Measurements from ENCODE around the gene IMMT. TPM values are rescaled to one million over a fixed set of nuclear protein-coding genes. Genes with fewer than 3 reads are reported as not detected.

Gene IMMT
- total and polyA plus RNA-seq, 9 of the 15 experiments (the other 6 are each of a cell fraction or from before 2014, with no cell fraction given) = 119 to 294 (median 140) TPM

- TF ChIP-seq EHMT2 (IDR thresholded peaks at IDR 0.05) (no peak), HDAC1 (IDR thresholded peaks at IDR 0.05) (no peak), TCFL5 (CRISPR knock-in tag; conservative IDR thresholded peaks at IDR 0.05) (no peak), ZNF584 (CRISPR knock-in tag; IDR thresholded peaks at IDR 0.05; ENCODE audit: low read depth) (no peak), TCF7L2 (IDR thresholded peaks at IDR 0.05; ENCODE audit: low read depth, low read length) (no peak), SIN3A (IDR thresholded peaks at IDR 0.05; ENCODE audit: borderline replicate concordance in 2 of 2, control insufficient read depth in 1 of 2, low read depth in 2 of 2, low read length in 2 of 2) (no peak), NFYB (IDR thresholded peaks at IDR 0.05; ENCODE audit: extremely low read depth, insufficient read length) (peak; percentile 12), CBX2 (IDR thresholded peaks at IDR 0.05; ENCODE audit: insufficient read depth, low read length, poor library complexity, severe bottlenecking) (no peak), ZNF436 (CRISPR knock-in tag; IDR thresholded peaks at IDR 0.05) (no peak), CHCHD3 (CRISPR knock-in tag; IDR thresholded peaks at IDR 0.05) (no peak), PATZ1 (CRISPR knock-in tag; IDR thresholded peaks at IDR 0.05; ENCODE audit: borderline replicate concordance) (no peak), SNAPC5 (CRISPR knock-in tag; IDR thresholded peaks at IDR 0.05) (no peak), ILF3 (IDR thresholded peaks at IDR 0.05; ENCODE audit: borderline replicate concordance) (no peak), SUPT5H (IDR thresholded peaks at IDR 0.05) (no peak), TRIM28 (IDR thresholded peaks at IDR 0.05) (no peak), CC2D1A (IDR thresholded peaks at IDR 0.05) (0 out of 2 replicates have a peak, but pooled peaks have one; percentile 53), ZNF384 (IDR thresholded peaks at IDR 0.05; ENCODE audit: low read depth, low read length) (peak; percentile 78), DDX20 (tag; IDR thresholded peaks at IDR 0.05; ENCODE audit: low read depth) (no peak), CREB1 (IDR thresholded peaks at IDR 0.05) (no peak), CREB1 (CRISPR knock-in tag; IDR thresholded peaks at IDR 0.05) (no peak), GABPA (tag; conservative IDR thresholded peaks at IDR 0.05; ENCODE audit: low read depth) (no peak), CSDE1 (IDR thresholded peaks at IDR 0.05) (no peak), MTA1 (IDR thresholded peaks at IDR 0.05; ENCODE audit: borderline replicate concordance) (no peak), CTBP1 (IDR thresholded peaks at IDR 0.05; ENCODE audit: borderline replicate concordance) (peak; percentile 49; the same call in 1 of the 2 replicates), ZNF143 (CRISPR knock-in tag; IDR thresholded peaks at IDR 0.05) (no peak)
- TF ChIP-seq, protein P1, sequence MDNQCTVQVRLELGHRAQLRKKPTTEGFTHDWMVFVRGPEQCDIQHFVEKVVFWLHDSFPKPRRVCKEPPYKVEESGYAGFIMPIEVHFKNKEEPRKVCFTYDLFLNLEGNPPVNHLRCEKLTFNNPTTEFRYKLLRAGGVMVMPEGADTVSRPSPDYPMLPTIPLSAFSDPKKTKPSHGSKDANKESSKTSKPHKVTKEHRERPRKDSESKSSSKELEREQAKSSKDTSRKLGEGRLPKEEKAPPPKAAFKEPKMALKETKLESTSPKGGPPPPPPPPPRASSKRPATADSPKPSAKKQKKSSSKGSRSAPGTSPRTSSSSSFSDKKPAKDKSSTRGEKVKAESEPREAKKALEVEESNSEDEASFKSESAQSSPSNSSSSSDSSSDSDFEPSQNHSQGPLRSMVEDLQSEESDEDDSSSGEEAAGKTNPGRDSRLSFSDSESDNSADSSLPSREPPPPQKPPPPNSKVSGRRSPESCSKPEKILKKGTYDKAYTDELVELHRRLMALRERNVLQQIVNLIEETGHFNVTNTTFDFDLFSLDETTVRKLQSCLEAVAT (IDR thresholded peaks at IDR 0.05) = no peak
Observed at GRCh38 chr2:86221066-86221684, 25.9 kb upstream of the IMMT start (continued).

Data from K562 (cell line).